ENCODE results near the gene PRCP. TPM values are rescaled to one million over a fixed set of nuclear protein-coding genes. Genes with fewer than 3 reads are reported as not detected.
"Not testable (repeated sequence)": the region's sequence is repeated elsewhere in the genome, so short reads cannot be mapped to it uniquely, and the experiment has no call there.

The PRCP gene
- total RNA-seq, 1 donor from 2014 or later = 66.3 TPM

GRCh38 chr11:82858556-82859091, 41.6 kb downstream of the PRCP start:
- Mint-ChIP-seq H3K27ac (no peak overlapping the region), H3K27me3 (no peaks in the 10 kb centered on the region), H3K4me3 (ENCODE audit: low read depth) (no peak overlapping the region), H3K4me1 (ENCODE audit: low read depth) (peaks cover 16% of the 10 kb centered on the region), H3K36me3 (ENCODE audit: insufficient read depth) (peaks cover 13% of the 10 kb centered on the region), H3K9me3 (ENCODE audit: low read depth) (peaks cover 17% of the 10 kb centered on the region)
- DNase-seq (ENCODE audit: low spot score, unreplicated experiment) = no peak
- no peak for TF ChIP-seq CTCF (IDR thresholded peaks at IDR 0.05; ENCODE audit: unreplicated experiment)

DNA sequence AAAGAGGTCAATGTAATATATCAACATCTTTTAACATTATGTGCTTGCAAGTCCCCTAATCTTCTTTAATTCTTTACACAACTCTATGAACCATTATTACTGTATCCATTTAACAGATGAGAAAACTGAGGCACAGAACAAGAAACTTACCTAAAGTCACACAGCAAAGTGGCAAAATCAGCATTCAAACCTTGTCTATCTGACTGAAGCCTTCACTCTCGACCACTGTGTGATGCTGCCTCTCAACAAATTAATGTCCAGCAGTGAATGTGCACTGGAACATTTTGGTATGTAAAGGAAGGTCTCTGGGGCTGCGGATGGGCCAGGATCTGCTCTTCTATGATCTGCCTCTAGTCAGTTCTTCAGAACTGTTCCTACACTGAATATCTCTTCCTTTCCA, 42.1 kb downstream of the PRCP start:
- no peaks in the 10 kb centered on the region for H3K27me3 Mint-ChIP-seq
- peaks cover 13% of the 10 kb centered on the region for H3K36me3 Mint-ChIP-seq (ENCODE audit: insufficient read depth)
- peaks cover 19% of the 10 kb centered on the region for H3K9me3 Mint-ChIP-seq (ENCODE audit: low read depth)
- H3K4me3 Mint-ChIP-seq (ENCODE audit: low read depth) = no peak overlapping the region
- no peak overlapping the region for H3K27ac Mint-ChIP-seq
- no peak for TF ChIP-seq CTCF (IDR thresholded peaks at IDR 0.05; ENCODE audit: unreplicated experiment)
- peaks cover 13% of the 10 kb centered on the region for H3K4me1 Mint-ChIP-seq (ENCODE audit: low read depth)
- DNase-seq (ENCODE audit: low spot score, unreplicated experiment) = no peak

GRCh38 chr11:82857145-82857544, 43.1 kb downstream of the PRCP start:
- no peak for DNase-seq (ENCODE audit: low spot score, unreplicated experiment)
- H3K27ac Mint-ChIP-seq = no peak overlapping the region
- no peaks in the 10 kb centered on the region for H3K27me3 Mint-ChIP-seq
- peaks cover 13% of the 10 kb centered on the region for H3K36me3 Mint-ChIP-seq (ENCODE audit: insufficient read depth)
- H3K9me3 Mint-ChIP-seq (ENCODE audit: low read depth) = peaks cover 19% of the 10 kb centered on the region
- H3K4me1 Mint-ChIP-seq (ENCODE audit: low read depth) = peaks cover 13% of the 10 kb centered on the region
- H3K4me3 Mint-ChIP-seq (ENCODE audit: low read depth) = no peak overlapping the region
- TF ChIP-seq CTCF (IDR thresholded peaks at IDR 0.05; ENCODE audit: unreplicated experiment) = no peak

- H3K9me3 Mint-ChIP-seq (ENCODE audit: low read depth) = peaks cover 19% of the 10 kb centered on the region
- H3K27ac Mint-ChIP-seq = no peak overlapping the region
- H3K27me3 Mint-ChIP-seq = no peaks in the 10 kb centered on the region
- no peak for TF ChIP-seq CTCF (IDR thresholded peaks at IDR 0.05; ENCODE audit: unreplicated experiment)
- H3K36me3 Mint-ChIP-seq (ENCODE audit: insufficient read depth) = peaks cover 13% of the 10 kb centered on the region
- peaks cover 12% of the 10 kb centered on the region for H3K4me1 Mint-ChIP-seq (ENCODE audit: low read depth)
- no peak overlapping the region for H3K4me3 Mint-ChIP-seq (ENCODE audit: low read depth)
- no peak for DNase-seq (ENCODE audit: low spot score, unreplicated experiment)
Observed at GRCh38 chr11:82855616-82856015, 44.6 kb downstream of the PRCP start.

DNA sequence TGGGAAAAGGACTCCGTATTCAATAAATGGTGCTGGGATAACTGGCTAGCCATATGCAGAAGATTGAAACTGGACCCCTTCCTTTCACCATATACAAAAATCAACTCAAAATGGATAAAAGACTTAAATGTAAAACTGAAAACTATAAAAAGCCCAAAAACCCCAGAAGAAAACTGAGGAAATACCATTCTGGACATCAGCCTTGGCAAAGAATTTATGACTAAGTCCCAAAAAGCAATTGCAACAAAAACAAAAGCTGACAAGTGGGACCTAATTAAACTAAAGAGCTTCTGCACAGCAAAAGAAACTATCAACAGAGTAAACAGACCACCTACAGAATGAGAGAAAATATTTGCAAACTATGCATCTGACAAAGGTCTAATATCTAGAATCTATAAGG, 45.3 kb downstream of the PRCP start:
- not testable (repeated sequence) for DNase-seq (ENCODE audit: low spot score, unreplicated experiment); H3K27me3 Mint-ChIP-seq; H3K4me1 Mint-ChIP-seq (ENCODE audit: low read depth); H3K27ac Mint-ChIP-seq; H3K4me3 Mint-ChIP-seq (ENCODE audit: low read depth)
- H3K9me3 Mint-ChIP-seq (ENCODE audit: low read depth) = peaks cover 19% of the 10 kb centered on the region
- peaks cover 13% of the 10 kb centered on the region for H3K36me3 Mint-ChIP-seq (ENCODE audit: insufficient read depth)

DNA sequence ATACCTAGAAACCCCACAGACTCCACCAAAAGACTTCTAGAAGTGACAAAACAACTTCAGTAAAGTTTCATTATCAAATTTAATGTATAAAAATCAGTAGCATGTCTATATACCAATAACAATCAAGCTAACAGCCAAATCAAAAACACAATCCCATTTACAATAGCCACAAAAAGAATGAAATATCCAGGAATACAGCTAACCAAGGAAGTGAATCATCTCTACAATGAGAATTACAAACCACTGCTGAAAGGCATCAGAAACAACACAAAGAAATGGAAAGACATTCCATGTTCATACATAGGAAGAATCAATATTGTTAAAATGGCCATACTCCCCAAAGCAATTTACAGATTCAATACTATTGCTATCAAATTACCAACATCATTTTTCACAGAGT, 46.0 kb downstream of the PRCP start:
- peaks cover 19% of the 10 kb centered on the region for H3K9me3 Mint-ChIP-seq (ENCODE audit: low read depth)
- DNase-seq (ENCODE audit: low spot score, unreplicated experiment) = no peak
- H3K4me3 Mint-ChIP-seq (ENCODE audit: low read depth) = no peak overlapping the region
- no peak for TF ChIP-seq CTCF (IDR thresholded peaks at IDR 0.05; ENCODE audit: unreplicated experiment)
- H3K27me3 Mint-ChIP-seq = no peaks in the 10 kb centered on the region
- H3K27ac Mint-ChIP-seq = no peak overlapping the region
- peaks cover 5% of the 10 kb centered on the region for H3K4me1 Mint-ChIP-seq (ENCODE audit: low read depth)
- H3K36me3 Mint-ChIP-seq (ENCODE audit: insufficient read depth) = peaks cover 13% of the 10 kb centered on the region
